Uterus (tissue), 2 donors: ENCODE measurements around the gene ERI2.

ENCODE experiments used
- POLR2A ChIP-seq, 2 donors: fragments of 450-650 bp; IDR thresholded peaks; one replicate each; pipeline ENCODE4 v1.6.1; 2016; ENCODE audit warnings: antibody characterized with exemption in 2 of 2, mild to moderate bottlenecking in 1 of 2, moderate library complexity in 1 of 2
- TF ChIP-seq, protein P1 (sequence below), 4 experiments: fragments of 200-600 bp in 2 of 4; fragments of 450-650 bp in 2 of 4; sonication (generic) in 2 of 4; IDR thresholded peaks; one replicate each; pipeline ENCODE4 v1.5.1; 2016 to 2019; ENCODE audit warnings: antibody characterized with exemption in 4 of 4, mild to moderate bottlenecking in 2 of 4, moderate library complexity in 1 of 4

DNA sequence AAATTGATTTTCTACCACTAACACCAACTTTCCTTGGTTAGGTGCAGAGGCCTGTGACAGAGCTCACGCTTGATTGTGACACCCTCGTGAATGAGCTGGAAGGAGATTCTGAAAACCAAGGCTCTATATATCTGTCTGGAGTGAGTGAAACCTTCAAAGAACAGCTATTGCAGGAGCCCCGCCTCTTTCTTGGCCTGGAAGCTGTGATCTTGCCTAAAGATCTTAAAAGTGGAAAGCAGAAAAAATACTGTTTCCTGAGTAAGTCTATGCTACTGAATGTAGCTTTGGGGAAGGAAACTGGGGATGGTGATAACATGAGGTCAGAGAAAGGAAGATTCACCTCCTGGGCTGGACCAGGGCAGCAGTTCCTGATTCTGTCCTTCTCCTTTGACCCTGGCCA is 38.3 kb upstream of the ERI2 start:
- TF ChIP-seq, protein P1, sequence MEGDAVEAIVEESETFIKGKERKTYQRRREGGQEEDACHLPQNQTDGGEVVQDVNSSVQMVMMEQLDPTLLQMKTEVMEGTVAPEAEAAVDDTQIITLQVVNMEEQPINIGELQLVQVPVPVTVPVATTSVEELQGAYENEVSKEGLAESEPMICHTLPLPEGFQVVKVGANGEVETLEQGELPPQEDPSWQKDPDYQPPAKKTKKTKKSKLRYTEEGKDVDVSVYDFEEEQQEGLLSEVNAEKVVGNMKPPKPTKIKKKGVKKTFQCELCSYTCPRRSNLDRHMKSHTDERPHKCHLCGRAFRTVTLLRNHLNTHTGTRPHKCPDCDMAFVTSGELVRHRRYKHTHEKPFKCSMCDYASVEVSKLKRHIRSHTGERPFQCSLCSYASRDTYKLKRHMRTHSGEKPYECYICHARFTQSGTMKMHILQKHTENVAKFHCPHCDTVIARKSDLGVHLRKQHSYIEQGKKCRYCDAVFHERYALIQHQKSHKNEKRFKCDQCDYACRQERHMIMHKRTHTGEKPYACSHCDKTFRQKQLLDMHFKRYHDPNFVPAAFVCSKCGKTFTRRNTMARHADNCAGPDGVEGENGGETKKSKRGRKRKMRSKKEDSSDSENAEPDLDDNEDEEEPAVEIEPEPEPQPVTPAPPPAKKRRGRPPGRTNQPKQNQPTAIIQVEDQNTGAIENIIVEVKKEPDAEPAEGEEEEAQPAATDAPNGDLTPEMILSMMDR (IDR thresholded peaks at IDR 0.05) = no peak
- TF ChIP-seq POLR2A (IDR thresholded peaks at IDR 0.05) = no peak
